Epidermal melanocyte (primary cell): Measurements from ENCODE around the gene PRKCE.

Experiments
- DNase-seq: peaks from one replicate; pipeline ENCODE4 v3.0.0; 2011; ENCODE audit warnings: low spot score; ENCODE audit not compliant: insufficient read length

The PRKCE gene

GRCh38 chr2:45750484-45750883, 99.0 kb downstream of the PRKCE start:
- no peak for DNase-seq

GRCh38 chr2:45753381-45753780, 101.9 kb downstream of the PRKCE start:
- DNase-seq: no peak

- no peak for DNase-seq
Measured at GRCh38 chr2:45754131-45755010, 102.9 kb downstream of the PRKCE start.

DNA sequence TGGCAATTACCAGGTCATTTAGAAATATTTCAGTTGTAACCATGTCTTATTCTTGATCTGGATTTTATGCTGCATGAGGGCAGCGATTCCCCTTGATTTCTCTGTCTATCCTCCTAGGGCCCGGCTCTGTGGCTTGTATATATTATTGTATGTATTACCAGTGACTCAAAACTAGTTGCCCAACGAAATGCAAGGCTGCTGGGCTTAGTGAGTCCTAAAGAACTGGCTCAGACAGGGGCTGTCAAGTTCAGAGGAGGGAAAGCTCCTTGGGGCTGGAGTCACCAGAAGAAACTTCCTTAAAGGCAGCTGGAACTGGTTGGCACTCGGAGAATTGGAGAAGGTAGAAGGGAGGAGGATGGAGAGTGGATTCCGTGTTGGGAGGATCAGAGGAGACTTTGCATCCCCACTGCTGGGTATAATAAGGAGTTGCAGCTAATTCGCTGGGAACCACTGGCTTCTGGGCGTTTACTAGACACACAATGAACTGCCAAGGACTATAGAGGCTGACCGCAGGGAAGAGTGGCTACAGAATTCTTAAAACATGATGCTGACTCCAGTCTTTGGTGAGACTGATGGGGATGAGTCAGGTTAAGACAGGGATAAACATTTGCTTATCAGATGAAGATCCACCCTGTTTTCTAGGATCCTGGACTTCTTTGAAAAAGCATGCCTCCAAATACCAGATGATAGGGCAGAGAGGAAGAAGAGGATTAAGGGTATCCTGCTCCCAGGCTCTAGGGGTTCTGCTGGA, 104.3 kb downstream of the PRKCE start:
- DNase-seq: no peak

- DNase-seq: no peak
Measured at GRCh38 chr2:45758018-45758417, 106.5 kb downstream of the PRKCE start.

GRCh38 chr2:45759310-45759851, 107.9 kb downstream of the PRKCE start:
- no peak for DNase-seq

DNA sequence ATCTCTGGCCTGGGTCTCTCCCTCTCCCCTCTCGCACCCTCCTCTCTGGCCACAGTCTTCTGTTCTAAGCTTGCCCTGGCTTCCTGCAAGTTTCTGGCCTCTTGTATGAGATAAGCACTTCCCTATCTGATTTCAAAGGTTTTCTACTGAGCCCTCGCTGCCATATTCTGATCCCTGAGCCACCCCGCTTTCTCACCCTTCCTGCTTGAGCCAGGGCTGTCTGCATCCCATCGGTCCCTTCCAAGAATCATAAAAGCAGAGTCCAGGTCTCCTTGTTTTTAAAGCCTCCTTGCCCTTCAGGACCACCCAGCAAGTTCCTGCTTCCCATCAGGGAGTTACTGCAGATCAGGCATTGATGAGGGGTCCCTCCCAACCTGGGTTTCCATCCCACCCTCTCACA, 110.2 kb downstream of the PRKCE start:
- no peak for DNase-seq

DNA sequence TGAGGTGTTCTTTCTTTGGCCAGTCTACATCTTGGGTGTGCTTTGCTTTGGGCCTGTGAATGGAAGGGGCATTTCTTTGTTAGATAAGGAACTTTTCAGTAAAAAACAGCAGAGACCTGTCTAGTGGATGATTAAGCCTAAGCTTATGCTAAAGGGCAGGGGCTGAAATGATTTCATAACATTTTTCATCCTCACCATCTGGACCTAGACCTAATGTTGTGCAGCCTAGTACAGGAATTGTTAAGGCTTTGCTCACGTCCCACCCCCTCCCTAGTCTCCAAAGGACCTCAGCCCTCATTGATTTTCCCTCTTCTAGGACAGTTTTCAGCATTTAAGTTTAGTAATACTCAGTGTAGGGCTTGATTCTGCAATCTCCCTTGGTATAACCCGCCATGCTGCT, 111.8 kb downstream of the PRKCE start:
- no peak for DNase-seq

GRCh38 chr2:45763797-45764196, 112.3 kb downstream of the PRKCE start:
- no peak for DNase-seq

GRCh38 chr2:45765007-45765727, 113.7 kb downstream of the PRKCE start:
- DNase-seq: no peak

- DNase-seq: no peak
Measured at GRCh38 chr2:45765728-45766254, 114.3 kb downstream of the PRKCE start.

GRCh38 chr2:45768208-45768607, 116.7 kb downstream of the PRKCE start:
- DNase-seq: no peak

- DNase-seq: no peak
Measured at GRCh38 chr2:45769056-45769455, 117.6 kb downstream of the PRKCE start.

GRCh38 chr2:45769854-45770576, 118.5 kb downstream of the PRKCE start:
- DNase-seq: no peak

GRCh38 chr2:45770811-45771210, 119.3 kb downstream of the PRKCE start:
- no peak for DNase-seq

GRCh38 chr2:45771261-45771660, 119.8 kb downstream of the PRKCE start:
- DNase-seq: no peak

GRCh38 chr2:45772038-45772437, 120.6 kb downstream of the PRKCE start:
- DNase-seq: no peak

DNA sequence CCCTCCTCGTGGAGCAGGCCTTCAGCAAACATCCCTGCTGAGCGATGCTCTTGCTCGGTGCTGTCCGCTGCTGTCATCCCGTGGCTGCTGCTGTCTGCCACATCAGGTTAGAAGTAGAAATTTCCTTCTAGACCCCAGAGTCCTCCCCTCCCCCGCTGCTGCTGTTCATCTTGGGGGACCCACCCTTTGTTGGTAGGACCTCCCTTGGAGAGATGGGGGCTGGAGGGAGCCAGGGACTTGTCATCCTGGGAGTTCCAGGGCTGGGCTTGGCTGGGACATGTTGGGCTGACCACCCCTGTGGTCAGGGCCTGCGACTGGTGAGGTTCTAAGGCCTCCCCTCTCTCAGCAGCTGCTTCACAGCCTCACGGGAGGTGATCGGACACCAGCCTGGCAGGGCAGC, 122.4 kb downstream of the PRKCE start:
- DNase-seq: no peak

DNA sequence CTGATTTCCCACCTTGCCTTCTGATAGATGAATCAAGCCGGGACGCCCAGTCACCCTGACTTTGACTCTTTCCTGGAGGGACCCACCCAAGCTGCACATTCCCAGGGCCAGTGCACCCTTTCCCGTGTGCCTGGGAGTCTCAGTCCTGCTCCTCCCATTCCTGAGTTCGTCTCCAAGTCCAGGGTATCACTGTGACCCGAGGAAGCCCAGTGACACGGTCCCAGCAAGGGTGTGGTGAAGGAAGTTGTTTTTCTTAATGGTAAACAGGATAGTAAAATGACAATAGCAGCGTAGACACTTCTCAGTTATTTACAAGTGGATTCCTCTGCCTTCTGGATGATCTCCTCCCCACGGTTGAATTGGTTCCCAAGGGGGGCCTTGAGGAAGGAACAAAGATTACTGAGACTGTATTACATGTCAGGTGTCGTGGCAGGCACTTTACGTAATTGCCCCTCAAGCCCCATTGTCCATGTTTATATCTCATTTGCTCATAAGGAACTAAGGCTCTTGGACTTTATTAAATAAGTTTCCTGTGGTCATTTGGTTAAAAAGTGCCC, 123.3 kb downstream of the PRKCE start:
- DNase-seq: no peak

DNA sequence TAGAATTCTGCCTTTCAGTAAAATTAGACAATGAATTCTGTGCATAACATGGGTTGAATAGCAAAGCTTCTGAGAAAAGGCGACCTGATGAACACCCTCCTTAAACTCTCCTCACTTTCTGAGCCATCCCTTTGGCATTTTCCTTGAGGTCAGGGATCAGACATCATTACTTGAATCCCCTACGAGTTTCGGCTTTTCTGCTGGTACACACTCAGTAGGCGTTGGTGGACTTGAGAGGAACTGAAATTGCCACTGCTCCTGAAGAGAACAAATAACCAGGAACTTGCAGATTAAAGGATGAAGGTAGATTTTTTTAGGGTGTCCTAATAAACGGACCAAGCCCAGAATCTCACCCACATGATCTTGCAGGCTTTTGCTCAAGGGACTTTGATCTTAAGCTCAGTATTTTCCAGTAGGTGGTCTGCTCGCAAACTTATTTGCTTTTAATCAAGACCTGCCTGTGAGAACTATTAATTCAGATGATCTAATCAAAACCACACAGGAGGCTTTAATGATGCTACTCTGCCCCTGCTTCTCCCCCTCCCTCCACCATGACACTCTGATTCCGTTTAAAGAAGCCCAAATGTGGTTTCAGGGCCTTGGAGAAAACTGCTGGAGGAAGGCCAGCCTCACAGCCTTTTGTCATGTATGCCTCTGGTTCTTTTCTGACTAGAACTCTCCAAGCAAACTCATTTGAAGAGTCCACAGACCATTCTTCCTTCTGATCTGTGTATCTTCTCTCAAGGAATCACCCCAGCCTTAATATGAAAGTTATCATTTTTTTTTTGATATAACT, 124.9 kb downstream of the PRKCE start:
- no peak for DNase-seq
